Prostate gland (tissue), 2 donors: ENCODE data around the gene TNFAIP2.

ENCODE experiments used
- POLR2A ChIP-seq: fragments of 450-650 bp; IDR thresholded peaks from one replicate; pipeline ENCODE4 v1.6.1; 2016; ENCODE audit warnings: antibody characterized with exemption, mild to moderate bottlenecking
- TF ChIP-seq, protein P1 (sequence below), 4 experiments: fragments of 200-600 bp in 2 of 4; fragments of 450-650 bp in 2 of 4; sonication (generic) in 2 of 4; IDR thresholded peaks; 1 replicate in 3 of 4; 2 replicates in 1 of 4; pipeline ENCODE4 v1.5.1; 2016 to 2019; ENCODE audit warnings: antibody characterized with exemption in 4 of 4, mild to moderate bottlenecking in 2 of 4, moderate library complexity in 2 of 4

- TF ChIP-seq POLR2A: no peak
- TF ChIP-seq, protein P1, sequence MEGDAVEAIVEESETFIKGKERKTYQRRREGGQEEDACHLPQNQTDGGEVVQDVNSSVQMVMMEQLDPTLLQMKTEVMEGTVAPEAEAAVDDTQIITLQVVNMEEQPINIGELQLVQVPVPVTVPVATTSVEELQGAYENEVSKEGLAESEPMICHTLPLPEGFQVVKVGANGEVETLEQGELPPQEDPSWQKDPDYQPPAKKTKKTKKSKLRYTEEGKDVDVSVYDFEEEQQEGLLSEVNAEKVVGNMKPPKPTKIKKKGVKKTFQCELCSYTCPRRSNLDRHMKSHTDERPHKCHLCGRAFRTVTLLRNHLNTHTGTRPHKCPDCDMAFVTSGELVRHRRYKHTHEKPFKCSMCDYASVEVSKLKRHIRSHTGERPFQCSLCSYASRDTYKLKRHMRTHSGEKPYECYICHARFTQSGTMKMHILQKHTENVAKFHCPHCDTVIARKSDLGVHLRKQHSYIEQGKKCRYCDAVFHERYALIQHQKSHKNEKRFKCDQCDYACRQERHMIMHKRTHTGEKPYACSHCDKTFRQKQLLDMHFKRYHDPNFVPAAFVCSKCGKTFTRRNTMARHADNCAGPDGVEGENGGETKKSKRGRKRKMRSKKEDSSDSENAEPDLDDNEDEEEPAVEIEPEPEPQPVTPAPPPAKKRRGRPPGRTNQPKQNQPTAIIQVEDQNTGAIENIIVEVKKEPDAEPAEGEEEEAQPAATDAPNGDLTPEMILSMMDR (IDR thresholded peaks at IDR 0.05): no peak
These were observed 5.1 kb upstream of the TNFAIP2 start for GRCh38 chr14:103118018-103118662.
